Measurements from ENCODE around the gene CYTH1. TPM values are rescaled to one million over a fixed set of nuclear protein-coding genes. Genes with fewer than 3 reads are reported as not detected.

The CYTH1 gene
- polyA plus RNA-seq, 1 experiment, result 12.8 TPM

DNA sequence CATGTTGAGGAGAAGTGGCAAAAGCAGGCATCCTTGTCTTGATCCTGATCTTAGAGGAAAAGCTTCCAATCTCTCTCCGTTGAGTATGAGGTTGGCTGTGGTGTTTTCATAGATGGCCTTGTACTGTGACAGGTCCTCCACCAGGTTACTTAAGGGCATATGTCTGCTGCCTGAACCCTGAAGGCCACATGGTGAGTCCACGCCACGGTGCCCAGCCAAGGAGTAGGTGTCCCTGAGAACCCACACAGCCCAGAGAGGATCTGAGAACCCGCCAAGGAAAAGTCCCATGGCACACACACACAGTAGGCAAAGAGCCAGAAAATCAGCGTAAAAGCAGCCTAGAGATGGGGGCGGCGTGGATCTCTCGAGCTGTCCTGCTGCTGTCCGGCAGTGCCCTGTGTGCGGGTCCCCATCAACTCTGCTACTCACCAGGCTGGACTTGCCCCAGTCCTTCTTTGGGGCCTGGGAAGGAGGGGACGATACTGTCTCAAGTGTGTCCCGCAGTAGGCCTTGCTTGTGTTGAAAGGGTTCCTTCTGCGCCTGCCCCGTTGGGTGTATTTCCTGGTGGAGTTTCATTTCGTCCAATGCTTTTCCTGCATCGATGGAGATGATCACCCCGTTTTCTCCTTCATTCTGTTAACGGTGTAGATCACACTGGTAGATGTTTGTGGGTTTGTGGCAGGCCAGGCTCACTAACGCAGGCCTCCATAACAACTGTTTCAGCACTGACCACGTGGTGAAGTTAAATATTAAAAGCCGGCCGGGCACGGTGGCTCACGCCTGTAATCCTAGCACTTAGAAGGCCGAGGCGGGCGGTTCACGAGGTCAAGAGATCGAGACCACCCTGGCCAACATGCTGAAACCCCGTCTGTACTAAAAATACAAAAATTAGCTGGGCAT, 114.1 kb downstream of the CYTH1 start:
- H3K27me3 ChIP-seq (ENCODE audit: control insufficient read depth, insufficient read depth, low read length), result no peaks in the 10 kb centered on the region
- ChIA-PET POLR2A (no interaction called here), CTCF (no interaction called here)
- H3K36me3 ChIP-seq (ENCODE audit: control insufficient read depth, insufficient read depth, low read length), result no peaks in the 10 kb centered on the region
- no peak for DNase-seq (ENCODE audit: low read depth)
- TF ChIP-seq, protein P1, sequence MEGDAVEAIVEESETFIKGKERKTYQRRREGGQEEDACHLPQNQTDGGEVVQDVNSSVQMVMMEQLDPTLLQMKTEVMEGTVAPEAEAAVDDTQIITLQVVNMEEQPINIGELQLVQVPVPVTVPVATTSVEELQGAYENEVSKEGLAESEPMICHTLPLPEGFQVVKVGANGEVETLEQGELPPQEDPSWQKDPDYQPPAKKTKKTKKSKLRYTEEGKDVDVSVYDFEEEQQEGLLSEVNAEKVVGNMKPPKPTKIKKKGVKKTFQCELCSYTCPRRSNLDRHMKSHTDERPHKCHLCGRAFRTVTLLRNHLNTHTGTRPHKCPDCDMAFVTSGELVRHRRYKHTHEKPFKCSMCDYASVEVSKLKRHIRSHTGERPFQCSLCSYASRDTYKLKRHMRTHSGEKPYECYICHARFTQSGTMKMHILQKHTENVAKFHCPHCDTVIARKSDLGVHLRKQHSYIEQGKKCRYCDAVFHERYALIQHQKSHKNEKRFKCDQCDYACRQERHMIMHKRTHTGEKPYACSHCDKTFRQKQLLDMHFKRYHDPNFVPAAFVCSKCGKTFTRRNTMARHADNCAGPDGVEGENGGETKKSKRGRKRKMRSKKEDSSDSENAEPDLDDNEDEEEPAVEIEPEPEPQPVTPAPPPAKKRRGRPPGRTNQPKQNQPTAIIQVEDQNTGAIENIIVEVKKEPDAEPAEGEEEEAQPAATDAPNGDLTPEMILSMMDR (IDR thresholded peaks at IDR 0.05; ENCODE audit: insufficient read depth, low read depth, low read length), result no peak
- H3K4me3 ChIP-seq (ENCODE audit: low read depth, low read length), result no peak overlapping the region

DNA sequence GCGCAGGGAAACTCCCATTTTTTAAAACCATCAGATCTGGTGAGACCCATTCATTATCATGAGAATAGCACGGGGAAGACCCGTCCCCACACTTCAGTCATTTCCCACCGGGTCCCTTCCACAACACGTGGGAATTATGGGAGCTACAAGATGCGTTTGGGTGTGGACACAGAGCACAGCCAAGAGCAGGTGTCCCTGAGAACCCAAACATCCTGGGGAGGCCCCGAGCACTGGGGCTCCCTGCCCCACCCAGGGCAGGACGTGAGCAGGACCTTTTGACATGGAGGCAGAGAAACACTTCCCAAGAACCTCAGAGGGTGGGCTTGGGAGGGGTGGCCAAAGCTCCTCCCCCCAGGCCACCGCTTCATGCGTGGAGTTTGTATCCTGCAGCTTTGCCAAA, 115.0 kb downstream of the CYTH1 start:
- POLR2A ChIA-PET, result no interaction called here

GRCh38 chr17:78665952-78666920, 115.8 kb downstream of the CYTH1 start:
- no peak for DNase-seq (ENCODE audit: low read depth)

More for the DNA sequence above, 115.0 kb downstream of the CYTH1 start:
- CTCF ChIA-PET, result no interaction called here
- TF ChIP-seq, protein P1 (IDR thresholded peaks at IDR 0.05; ENCODE audit: insufficient read depth, low read depth, low read length), result no peak
- Histone ChIP-seq H3K4me3 (ENCODE audit: low read depth, low read length) (no peak overlapping the region), H3K27me3 (ENCODE audit: control insufficient read depth, insufficient read depth, low read length) (no peaks in the 10 kb centered on the region), H3K36me3 (ENCODE audit: control insufficient read depth, insufficient read depth, low read length) (no peaks in the 10 kb centered on the region)
- no peak for DNase-seq (ENCODE audit: low read depth)

DNA sequence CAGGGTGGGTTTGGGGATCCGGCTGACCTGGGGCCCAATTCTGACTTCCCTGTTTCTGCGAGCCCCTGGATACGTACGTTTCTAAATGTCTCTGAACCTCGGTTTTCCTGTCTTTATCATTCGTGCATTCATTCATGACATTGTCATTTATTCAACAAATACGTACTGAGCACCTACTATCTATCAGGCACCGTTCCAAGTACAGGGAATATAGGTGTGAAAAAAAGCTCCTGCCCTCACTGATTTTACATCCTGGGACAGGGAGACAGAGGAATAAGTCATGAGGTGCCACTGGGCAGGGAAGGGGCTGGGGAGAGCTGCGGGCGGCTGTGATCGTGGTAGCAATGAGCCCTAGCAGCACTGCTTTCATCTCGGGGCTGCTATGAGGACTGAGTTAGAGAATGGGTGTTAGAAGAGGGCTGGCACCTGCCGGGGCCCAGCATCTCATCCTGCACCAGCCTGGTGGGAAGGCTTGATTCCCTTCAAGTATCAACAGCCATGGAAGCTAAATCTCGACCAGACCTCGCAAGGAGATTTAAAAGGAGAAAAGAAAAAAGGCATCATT, 116.6 kb downstream of the CYTH1 start:
- Histone ChIP-seq H3K36me3 (ENCODE audit: control insufficient read depth, insufficient read depth, low read length) (no peaks in the 10 kb centered on the region), H3K4me3 (ENCODE audit: low read depth, low read length) (no peak overlapping the region), H3K27me3 (ENCODE audit: control insufficient read depth, insufficient read depth, low read length) (no peaks in the 10 kb centered on the region)
- DNase-seq (ENCODE audit: low read depth), result no peak
- TF ChIP-seq, protein P1 (IDR thresholded peaks at IDR 0.05; ENCODE audit: insufficient read depth, low read depth, low read length), result no peak
- ChIA-PET CTCF (no interaction called here), POLR2A (no interaction called here)

More at GRCh38 chr17:78665952-78666920, 115.8 kb downstream of the CYTH1 start:
- ChIA-PET POLR2A (no interaction called here), CTCF (no interaction called here)
- Histone ChIP-seq H3K36me3 (ENCODE audit: control insufficient read depth, insufficient read depth, low read length) (no peaks in the 10 kb centered on the region), H3K27me3 (ENCODE audit: control insufficient read depth, insufficient read depth, low read length) (no peaks in the 10 kb centered on the region), H3K4me3 (ENCODE audit: low read depth, low read length) (no peak overlapping the region)
- TF ChIP-seq, protein P1 (IDR thresholded peaks at IDR 0.05; ENCODE audit: insufficient read depth, low read depth, low read length), result no peak
